Smooth muscle cell of bladder (primary cell): ENCODE measurements around the gene FAM20B. TPM values are rescaled to one million over a fixed set of nuclear protein-coding genes. Genes with fewer than 3 reads are reported as not detected.

ENCODE experiments used
- total RNA-seq: library from RNA; depleted of rRNA; stranded (reverse); fragments of >200 nt; gene quantifications from 2 replicates; pipeline ENCODE4 v1.2.3, GENCODE V29; 2014

Gene FAM20B, protein sequence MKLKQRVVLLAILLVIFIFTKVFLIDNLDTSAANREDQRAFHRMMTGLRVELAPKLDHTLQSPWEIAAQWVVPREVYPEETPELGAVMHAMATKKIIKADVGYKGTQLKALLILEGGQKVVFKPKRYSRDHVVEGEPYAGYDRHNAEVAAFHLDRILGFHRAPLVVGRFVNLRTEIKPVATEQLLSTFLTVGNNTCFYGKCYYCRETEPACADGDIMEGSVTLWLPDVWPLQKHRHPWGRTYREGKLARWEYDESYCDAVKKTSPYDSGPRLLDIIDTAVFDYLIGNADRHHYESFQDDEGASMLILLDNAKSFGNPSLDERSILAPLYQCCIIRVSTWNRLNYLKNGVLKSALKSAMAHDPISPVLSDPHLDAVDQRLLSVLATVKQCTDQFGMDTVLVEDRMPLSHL
- total RNA-seq: 31.4 and 44.6 TPM in 2 replicates

DNA sequence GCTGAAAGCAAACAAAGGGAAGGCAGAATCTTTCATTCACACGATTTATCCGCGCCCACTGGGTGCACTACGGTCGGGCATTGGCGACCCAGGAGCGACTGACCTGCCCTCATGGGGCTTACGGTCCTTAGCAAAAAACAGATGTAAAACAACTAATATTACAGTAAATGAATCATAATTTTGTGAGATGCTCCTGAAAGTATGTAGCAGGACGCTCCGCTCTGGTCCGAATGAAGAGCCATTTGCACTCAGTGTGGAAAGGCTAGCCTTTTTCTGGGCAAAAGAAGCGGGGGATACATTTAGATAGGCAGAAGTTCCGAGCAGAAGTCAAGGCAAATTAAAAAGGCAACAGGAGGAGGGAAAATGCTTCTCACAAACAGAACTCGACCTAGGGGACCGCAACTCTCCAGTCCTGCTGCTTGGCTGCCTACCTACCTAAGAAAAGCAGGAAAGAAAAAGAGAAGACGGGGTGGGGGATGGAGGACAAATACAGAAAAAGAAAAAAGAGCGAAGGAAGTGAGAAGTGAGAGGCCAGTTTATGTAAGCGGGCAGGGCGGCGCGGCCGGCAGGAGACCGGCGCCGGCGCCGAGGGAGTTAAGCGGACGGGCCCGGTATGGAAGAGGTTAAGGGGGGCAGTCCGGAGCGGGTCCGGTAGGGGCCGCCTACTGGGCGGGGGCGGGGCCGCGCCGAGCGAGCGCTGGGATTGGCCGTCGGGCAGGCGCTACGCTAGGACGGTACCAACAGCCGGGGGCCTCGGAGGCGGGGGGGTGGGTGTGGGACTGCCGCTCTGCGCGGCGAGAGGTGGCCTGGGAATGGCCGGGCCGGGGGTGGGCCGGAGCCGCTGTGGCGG lies at the start of gene FAM20B:
Gene FAM20B, plus strand, starts transcription at position 770 of the 850 bp plus-strand sequence. CDS start 17,954 bp downstream, outside the sequence.

DNA sequence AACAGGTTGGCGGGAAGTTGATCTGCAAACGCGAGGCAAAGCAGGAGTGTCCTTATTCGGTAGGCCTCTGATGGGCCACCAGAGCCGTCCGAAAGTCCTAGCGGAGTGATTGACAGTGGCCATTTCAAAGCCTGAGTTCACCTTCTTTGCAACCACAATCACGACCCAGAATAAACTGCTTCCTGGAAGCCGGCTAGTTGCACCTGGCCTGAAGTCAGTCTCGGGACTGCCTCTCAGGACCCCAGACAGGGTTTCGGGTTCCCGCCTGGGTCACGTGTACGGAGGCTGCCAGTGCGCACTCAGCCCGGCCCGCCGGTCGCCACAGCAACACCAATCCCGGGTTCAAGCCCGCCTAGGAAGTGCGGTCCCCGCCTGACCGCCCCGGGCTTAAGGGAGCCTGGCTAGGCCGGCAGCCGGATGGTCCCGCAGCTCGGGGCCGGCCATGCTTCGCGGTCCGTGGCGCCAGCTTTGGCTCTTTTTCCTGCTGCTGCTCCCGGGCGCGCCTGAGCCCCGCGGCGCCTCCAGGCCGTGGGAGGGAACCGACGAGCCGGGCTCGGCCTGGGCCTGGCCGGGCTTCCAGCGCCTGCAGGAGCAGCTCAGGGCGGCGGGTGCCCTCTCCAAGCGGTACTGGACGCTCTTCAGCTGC lies 56.1 kb downstream of the FAM20B start, which contains the start of gene TOR3A:
Gene TOR3A, plus strand, starts transcription at position 384 of the 646 bp plus-strand sequence. Its CDS starts 59 bp downstream, at position 443.

Other genes with a start within 250 kb of the FAM20B start
- 8.8 and 15.6 TPM in 2 replicates for gene ANGPTL1, start 154.8 kb upstream of the FAM20B start, total RNA-seq
- gene TOR3A, start 56.2 kb downstream of the FAM20B start, total RNA-seq: 28.4 and 29.1 TPM in 2 replicates
- 32.4 and 34.0 TPM in 2 replicates for gene ABL2, start 203.8 kb downstream of the FAM20B start, total RNA-seq